ENCODE measurements around the gene LPXN. TPM values are rescaled to one million over a fixed set of nuclear protein-coding genes. Genes with fewer than 3 reads are reported as not detected.

The LPXN gene
- total and polyA plus RNA-seq, 2 donors (not counting 3 experiments of a cell fraction or from before 2014, with no cell fraction given): 6.2 TPM

DNA sequence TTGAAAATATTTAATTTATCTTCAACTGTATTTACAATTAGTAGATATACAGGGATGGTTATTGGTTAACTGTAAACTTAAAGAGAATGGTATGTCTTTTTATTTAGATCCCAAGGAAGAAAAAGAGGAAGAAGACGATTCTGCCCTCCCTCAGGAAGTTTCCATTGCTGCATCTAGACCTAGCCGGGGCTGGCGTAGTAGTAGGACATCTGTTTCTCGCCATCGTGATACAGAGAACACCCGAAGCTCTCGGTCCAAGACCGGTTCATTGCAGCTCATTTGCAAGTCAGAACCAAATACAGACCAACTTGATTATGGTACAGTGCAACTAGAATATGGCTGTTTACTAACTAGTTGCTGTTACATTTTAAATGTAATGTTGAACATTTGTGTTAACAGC is 34.1 kb upstream of the LPXN start:
- Histone ChIP-seq H4K20me1 (replicated peaks; ENCODE audit: control insufficient read depth, extremely low read depth, insufficient read depth, low read length) (no peaks in the 10 kb centered on the region), H3K36me3 (ENCODE audit: control insufficient read depth in 2 of 2, extremely low read depth in 1 of 2, insufficient read depth in 2 of 2, low read length in 2 of 2) (peaks cover 6 to 28% of the 10 kb centered on the region in 2 experiments), H3K9ac (replicated peaks; ENCODE audit: extremely low read depth, insufficient read depth, low read length) (no peak overlapping the region), H3K4me3 (replicated peaks in 1 of 3; ENCODE audit: insufficient read depth in 1 of 3, low read depth in 1 of 3, low read length in 3 of 3) (no peak overlapping the region), H2AFZ (ENCODE audit: low read depth, low read length) (no peak overlapping the region), H3K4me2 (ENCODE audit: insufficient read depth, low read length) (no peak overlapping the region), H3K79me2 (ENCODE audit: control insufficient read depth, insufficient read depth, low read length) (peaks cover 44% of the 10 kb centered on the region), H3K4me1 (ENCODE audit: control insufficient read depth, extremely low read depth, insufficient read depth, low read length) (peaks cover 4% of the 10 kb centered on the region), H3K9me1 (replicated peaks; ENCODE audit: control insufficient read depth, extremely low read depth, insufficient read depth, low read length) (no peaks in the 10 kb centered on the region), H3K27me3 (ENCODE audit: control insufficient read depth in 2 of 2, insufficient read depth in 2 of 2, low read length in 2 of 2) (no peaks in the 10 kb centered on the region), H3K9me3 (replicated peaks; ENCODE audit: control insufficient read depth, insufficient read depth, low read length) (no peaks in the 10 kb centered on the region), H3K27ac (ENCODE audit: insufficient read depth, low read depth, low read length) (no peak overlapping the region)
- DNase-seq (ENCODE audit: low read depth, low spot score) (no peak), FAIRE-seq (no peak)
- TF ChIP-seq POLR2AphosphoS5 (IDR thresholded peaks at IDR 0.05; ENCODE audit: insufficient read depth, low read depth, low read length) (no peak), CTCF (IDR thresholded peaks at IDR 0.05; ENCODE audit: extremely low read depth in 1 of 2, insufficient read depth in 1 of 2, low read depth in 1 of 2, low read length in 2 of 2) (no peak), JUN (IDR thresholded peaks at IDR 0.05; ENCODE audit: borderline replicate concordance, insufficient read depth, insufficient read length, low read depth) (no peak), MAX (IDR thresholded peaks at IDR 0.05; ENCODE audit: insufficient read depth, insufficient read length) (no peak), GATA2 (IDR thresholded peaks at IDR 0.05; ENCODE audit: insufficient read depth, insufficient read length, low read depth, low read length) (no peak), FOS (IDR thresholded peaks at IDR 0.05; ENCODE audit: borderline replicate concordance, insufficient read depth, low read length) (no peak), EZH2 (IDR thresholded peaks at IDR 0.05; ENCODE audit: borderline replicate concordance, low read depth, low read length, severe bottlenecking) (no peak), MYC (IDR thresholded peaks at IDR 0.05; ENCODE audit: low read depth, low read length) (no peak), POLR2A (IDR thresholded peaks at IDR 0.05; ENCODE audit: low read depth, low read length) (no peak)
- intact Hi-C loops (cut with micrococcal nuclease): no loop called here
- BruUV-seq (replicated peaks): no TSS peak
- POLR2A ChIA-PET: interaction anchor here (0.6 kb wide), 1 partner anchor 52 kb away, joined by 3 read pairs; no protein-coding TSS in a partner anchor
- CTCF ChIA-PET: interaction anchor here (1.0 to 2.0 kb wide), 5 partner anchors 12 to 42 kb away, joined by 3 to 6 read pairs (median 3); no protein-coding TSS in a partner anchor
- dilution Hi-C loops (cut with MboI; ENCODE audit: extremely low pct_ligation_motif_present, low sequenced_read_pairs): no loop called here

Measured in endothelial cell of umbilical vein (primary cell).